Ascending aorta (tissue), 2 donors: ENCODE results near the gene CATSPER1. TPM values are rescaled to one million over a fixed set of nuclear protein-coding genes. Genes with fewer than 3 reads are reported as not detected.

Source experiments
- DNase-seq, 2 donors: peaks; one replicate each; pipeline ENCODE4 v3.0.0-alpha.2; 2019; ENCODE audit warnings: low spot score in 2 of 2
- H3K27ac ChIP-seq, 2 donors: fragments of 200-600 bp; sonication (generic); one replicate each; pipeline ENCODE4 v1.5.1; 2016 to 2017; ENCODE audit warnings: mild to moderate bottlenecking in 1 of 2
- H3K27me3 ChIP-seq: fragments of 200-600 bp; sonication (generic); one replicate; pipeline ENCODE4 v1.5.1; 2017
- H3K36me3 ChIP-seq, 2 donors: fragments of 200-600 bp; sonication (generic); one replicate each; pipeline ENCODE4 v1.5.1; 2016
- H3K4me1 ChIP-seq, 2 donors: fragments of 200-600 bp; sonication (generic); one replicate each; pipeline ENCODE4 v1.5.1; 2016 to 2017; ENCODE audit warnings: mild to moderate bottlenecking in 1 of 2
- H3K4me3 ChIP-seq, 2 donors: fragments of 200-600 bp; sonication (generic); one replicate each; pipeline ENCODE4 v1.5.1; 2016 to 2017; ENCODE audit warnings: mild to moderate bottlenecking in 1 of 2
- H3K9me3 ChIP-seq, 2 donors: fragments of 200-600 bp; sonication (generic); one replicate each; pipeline ENCODE4 v1.5.1; 2016
- CTCF ChIP-seq, 3 experiments: fragments of 200-600 bp in 2 of 3; fragments of 450-650 bp in 1 of 3; sonication (generic) in 2 of 3; IDR thresholded peaks; one replicate each; pipeline ENCODE4 v1.5.1; 2016 to 2019; ENCODE audit warnings: antibody characterized with exemption in 3 of 3, mild to moderate bottlenecking in 1 of 3, moderate library complexity in 1 of 3
- intact Hi-C: fragments of 100-400 bp; cut with DNase I; formaldehyde crosslinking; loops from one replicate; pipeline ENCODE4 v1.15.1; 2023
- total RNA-seq: library from RNA; depleted of rRNA; stranded (reverse); fragments of >200 nt; gene quantifications from one replicate; pipeline ENCODE4 v1.1.0, GENCODE V29; 2016

Gene CATSPER1
- total RNA-seq, 1 donor from 2014 or later, result not detected

GRCh38 chr11:66008468-66009101 is 17.7 kb downstream of the CATSPER1 start:
- Histone ChIP-seq H3K9me3 (no peaks in the 10 kb centered on the region), H3K4me1 (peaks cover 16 to 40% of the 10 kb centered on the region in 2 donors), H3K4me3 (no peak overlapping the region), H3K36me3 (peaks cover 15 to 30% of the 10 kb centered on the region in 2 donors), H3K27me3 (no peaks in the 10 kb centered on the region), H3K27ac (peak overlapping the region; percentile 1 to 73)
- no peak for TF ChIP-seq CTCF (IDR thresholded peaks at IDR 0.05)
- no peak for DNase-seq
- intact Hi-C loops, result no loop called here

DNA sequence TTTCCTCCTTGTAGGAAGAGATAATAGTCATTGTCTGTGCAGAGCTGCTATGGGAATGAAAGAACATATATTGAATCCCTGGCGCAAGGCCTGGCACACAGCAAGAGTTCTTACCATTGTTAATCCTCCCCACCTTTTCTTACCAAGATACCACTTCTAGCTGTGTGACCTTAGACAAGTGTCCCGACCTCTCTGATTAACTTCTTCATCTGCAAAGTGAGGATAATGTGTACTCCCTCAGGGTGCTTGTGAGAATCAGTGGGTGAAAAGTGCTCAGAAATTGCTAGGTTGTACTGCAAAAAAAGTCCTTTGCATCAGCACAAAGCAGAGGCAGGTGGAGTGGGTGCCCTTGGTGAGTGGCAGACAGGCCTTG is 18.2 kb downstream of the CATSPER1 start:
- H3K4me1 ChIP-seq, result peaks cover 12 to 40% of the 10 kb centered on the region in 2 donors
- DNase-seq, result no peak
- peak overlapping the region in 1 of 2 donors; percentile 73 for H3K27ac ChIP-seq
- no peaks in the 10 kb centered on the region for H3K27me3 ChIP-seq
- H3K4me3 ChIP-seq, result no peak overlapping the region
- intact Hi-C loops, result no loop called here
- peaks cover 15 to 31% of the 10 kb centered on the region in 2 donors for H3K36me3 ChIP-seq
- TF ChIP-seq CTCF (IDR thresholded peaks at IDR 0.05), result no peak
- no peaks in the 10 kb centered on the region for H3K9me3 ChIP-seq

DNA sequence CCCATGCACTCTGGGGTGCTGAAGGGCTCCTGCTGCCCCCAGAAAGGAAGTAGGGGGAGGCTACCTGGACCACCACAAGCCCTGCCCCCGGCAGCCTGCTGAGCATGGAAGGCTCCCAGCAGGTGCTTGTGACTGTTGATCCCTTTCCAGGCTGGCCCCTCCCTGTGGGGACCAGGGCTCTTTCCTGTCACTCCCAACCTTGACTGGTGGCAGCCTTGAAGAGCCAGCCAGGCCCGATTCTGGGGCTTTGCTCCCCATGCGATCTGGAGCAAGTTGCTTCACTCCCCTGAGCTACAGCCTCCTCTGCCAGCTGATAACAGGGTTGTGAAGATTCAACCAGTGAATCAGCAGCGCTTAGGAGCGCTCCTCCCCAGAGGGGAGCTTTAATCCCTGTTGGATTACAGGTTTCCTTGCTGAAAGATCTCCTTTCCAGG is 19.1 kb downstream of the CATSPER1 start:
- H3K27ac ChIP-seq, result peak overlapping the region; percentile 32 to 51
- H3K9me3 ChIP-seq, result no peaks in the 10 kb centered on the region
- peaks cover 15 to 31% of the 10 kb centered on the region in 2 donors for H3K36me3 ChIP-seq
- peaks cover 9 to 33% of the 10 kb centered on the region in 2 donors for H3K4me1 ChIP-seq
- no peak overlapping the region for H3K4me3 ChIP-seq
- intact Hi-C loops, result no loop called here
- TF ChIP-seq CTCF (IDR thresholded peaks at IDR 0.05), result no peak
- DNase-seq, result no peak
- H3K27me3 ChIP-seq, result no peaks in the 10 kb centered on the region

DNA sequence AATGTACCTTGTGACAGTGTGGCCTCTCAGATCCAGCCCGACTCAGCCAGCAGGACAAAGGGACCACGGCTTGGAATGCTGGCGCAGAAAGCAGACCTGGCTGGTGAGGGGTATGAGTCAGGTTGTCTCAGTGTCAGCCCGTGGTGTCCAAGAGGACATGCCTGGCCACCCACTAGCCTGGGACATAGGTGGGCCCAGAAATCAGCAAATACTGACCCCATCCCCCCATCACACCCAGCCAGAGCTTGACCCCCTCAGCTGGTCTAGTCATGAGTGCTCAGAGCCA is 19.4 kb downstream of the CATSPER1 start:
- H3K27ac ChIP-seq, result peak overlapping the region; percentile 32 to 51
- no peak for TF ChIP-seq CTCF (IDR thresholded peaks at IDR 0.05)
- peaks cover 15 to 31% of the 10 kb centered on the region in 2 donors for H3K36me3 ChIP-seq

GRCh38 chr11:66006134-66006890 is 20.0 kb downstream of the CATSPER1 start:
- no peak for DNase-seq
- Histone ChIP-seq H3K27ac (peak overlapping the region; percentile 32 to 51), H3K27me3 (no peaks in the 10 kb centered on the region), H3K36me3 (peaks cover 15 to 31% of the 10 kb centered on the region in 2 donors), H3K9me3 (no peaks in the 10 kb centered on the region), H3K4me1 (peaks cover 0 to 24% of the 10 kb centered on the region in 2 donors), H3K4me3 (no peak overlapping the region)
- intact Hi-C loops, result no loop called here
- no peak for TF ChIP-seq CTCF (IDR thresholded peaks at IDR 0.05)

More for the DNA sequence above, 19.4 kb downstream of the CATSPER1 start:
- no peaks in the 10 kb centered on the region for H3K9me3 ChIP-seq
- DNase-seq, result no peak
- intact Hi-C loops, result no loop called here
- peaks cover 5 to 29% of the 10 kb centered on the region in 2 donors for H3K4me1 ChIP-seq
- H3K4me3 ChIP-seq, result no peak overlapping the region
- no peaks in the 10 kb centered on the region for H3K27me3 ChIP-seq
